AG04449 (cell line): ENCODE measurements around the gene FAM20C.

ENCODE experiments used
- CTCF ChIA-PET: fragments of 350-600 bp; formaldehyde crosslinking; extraction: SDS; loops from one replicate; lab custom pipeline; 2021; ENCODE audit warnings: antibody characterized with exemption; lab: Yijun Ruan, JAX
- POLR2A ChIA-PET: fragments of 400-600, 350-600 bp; formaldehyde crosslinking; extraction: SDS; loops from one replicate; lab custom pipeline; 2020; ENCODE audit warnings: antibody characterized with exemption, inconsistent platforms; lab: Yijun Ruan, JAX
- DNase-seq: peaks from one replicate; pipeline ENCODE4 v3.0.0-alpha.2; 2010; ENCODE audit warnings: low read depth, low spot score
- H3K4me3 ChIP-seq: 2 replicates; pipeline ENCODE4 v1.5.1; 2011; ENCODE audit warnings: low read depth, mild to moderate bottlenecking, control low read depth, low read length
- TF ChIP-seq, protein P1 (sequence below): IDR thresholded peaks from one replicate; pipeline ENCODE4 v1.5.1; 2011; ENCODE audit warnings: mild to moderate bottlenecking, moderate library complexity, low read length, control low read depth, inconsistent platforms; ENCODE audit not compliant: insufficient read depth; ENCODE audit errors: missing control alignments

The FAM20C gene

DNA sequence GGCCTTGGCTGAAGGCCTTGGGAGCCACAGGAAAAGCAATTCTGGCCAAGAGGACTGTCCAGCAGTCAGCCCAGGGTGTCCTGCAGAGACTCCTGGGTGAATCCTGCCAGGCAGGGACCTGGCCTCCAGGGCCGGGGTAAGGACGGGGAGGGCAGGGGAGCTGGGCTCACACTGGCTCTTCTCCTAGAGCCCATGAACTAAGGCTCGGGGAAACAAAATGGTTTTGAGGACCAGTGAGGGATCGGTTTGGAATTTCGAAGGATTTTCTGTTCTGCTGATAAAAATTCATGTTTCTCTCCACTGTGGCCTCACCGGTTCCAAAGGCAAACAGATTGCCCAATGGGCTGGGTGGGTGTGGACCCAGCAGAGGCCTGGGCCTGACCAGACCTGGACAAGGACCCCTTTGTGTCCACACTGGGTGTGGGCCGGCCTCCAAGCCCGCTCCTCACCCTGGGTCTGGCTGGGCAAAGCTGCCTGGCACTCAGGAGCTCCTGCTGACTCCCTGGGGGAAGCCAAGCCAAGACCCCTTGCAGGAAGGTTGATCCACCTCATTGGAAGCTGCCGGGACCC lies 27.3 kb downstream of the FAM20C start:
- CTCF ChIA-PET = interaction anchor here (1.7 kb wide), 1 partner anchor 10 kb away, joined by 5 read pairs; no protein-coding TSS in a partner anchor
- TF ChIP-seq, protein P1, sequence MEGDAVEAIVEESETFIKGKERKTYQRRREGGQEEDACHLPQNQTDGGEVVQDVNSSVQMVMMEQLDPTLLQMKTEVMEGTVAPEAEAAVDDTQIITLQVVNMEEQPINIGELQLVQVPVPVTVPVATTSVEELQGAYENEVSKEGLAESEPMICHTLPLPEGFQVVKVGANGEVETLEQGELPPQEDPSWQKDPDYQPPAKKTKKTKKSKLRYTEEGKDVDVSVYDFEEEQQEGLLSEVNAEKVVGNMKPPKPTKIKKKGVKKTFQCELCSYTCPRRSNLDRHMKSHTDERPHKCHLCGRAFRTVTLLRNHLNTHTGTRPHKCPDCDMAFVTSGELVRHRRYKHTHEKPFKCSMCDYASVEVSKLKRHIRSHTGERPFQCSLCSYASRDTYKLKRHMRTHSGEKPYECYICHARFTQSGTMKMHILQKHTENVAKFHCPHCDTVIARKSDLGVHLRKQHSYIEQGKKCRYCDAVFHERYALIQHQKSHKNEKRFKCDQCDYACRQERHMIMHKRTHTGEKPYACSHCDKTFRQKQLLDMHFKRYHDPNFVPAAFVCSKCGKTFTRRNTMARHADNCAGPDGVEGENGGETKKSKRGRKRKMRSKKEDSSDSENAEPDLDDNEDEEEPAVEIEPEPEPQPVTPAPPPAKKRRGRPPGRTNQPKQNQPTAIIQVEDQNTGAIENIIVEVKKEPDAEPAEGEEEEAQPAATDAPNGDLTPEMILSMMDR = no peak
- DNase-seq = no peak
- POLR2A ChIA-PET = no interaction called here
- H3K4me3 ChIP-seq = no peak overlapping the region

DNA sequence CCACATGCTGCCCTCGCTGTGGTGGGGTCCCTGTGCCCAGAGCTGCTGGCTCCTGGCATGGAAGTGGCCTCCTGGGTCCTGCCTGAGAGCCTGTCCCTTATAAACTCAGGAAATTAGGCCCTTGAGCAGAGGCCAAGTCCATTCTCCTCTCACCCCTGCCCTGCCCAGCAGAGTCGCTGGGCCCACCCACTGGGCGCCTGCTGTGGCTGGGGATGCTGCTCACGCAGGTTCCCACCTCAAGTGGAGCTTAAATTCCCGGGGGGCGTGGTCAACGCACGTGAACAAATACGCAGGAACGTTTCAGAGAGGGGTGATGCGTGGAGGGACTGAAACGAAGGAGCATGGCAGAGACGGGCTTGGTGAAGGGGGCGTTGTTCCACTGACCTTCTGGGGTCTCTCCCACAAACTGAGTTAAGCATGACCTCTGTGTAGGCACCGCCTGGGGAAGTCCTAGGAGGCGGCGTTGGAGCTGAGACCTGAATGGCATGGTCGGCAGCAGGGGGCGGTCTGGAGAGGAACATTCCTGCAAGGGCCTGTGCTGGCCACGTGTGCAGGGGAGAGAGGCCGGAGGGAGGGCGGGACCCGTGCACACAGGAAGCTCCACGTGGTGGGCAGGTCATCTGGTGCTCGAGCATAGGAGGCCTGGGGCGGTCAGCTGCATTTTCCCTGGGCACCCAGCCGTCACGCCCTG lies 27.9 kb downstream of the FAM20C start:
- TF ChIP-seq, protein P1 = peak; percentile 30
- DNase-seq = no peak
- ChIA-PET POLR2A (no interaction called here), CTCF (interaction anchor here (1.7 kb wide), 1 partner anchor 9 kb away, joined by 5 read pairs; no protein-coding TSS in a partner anchor)
- H3K4me3 ChIP-seq = no peak overlapping the region

- DNase-seq = no peak
- H3K4me3 ChIP-seq = no peak overlapping the region
- TF ChIP-seq, protein P1 = no peak
- ChIA-PET CTCF (no interaction called here), POLR2A (no interaction called here)
Observed at GRCh38 chr7:221978-222715, 29.8 kb downstream of the FAM20C start.

DNA sequence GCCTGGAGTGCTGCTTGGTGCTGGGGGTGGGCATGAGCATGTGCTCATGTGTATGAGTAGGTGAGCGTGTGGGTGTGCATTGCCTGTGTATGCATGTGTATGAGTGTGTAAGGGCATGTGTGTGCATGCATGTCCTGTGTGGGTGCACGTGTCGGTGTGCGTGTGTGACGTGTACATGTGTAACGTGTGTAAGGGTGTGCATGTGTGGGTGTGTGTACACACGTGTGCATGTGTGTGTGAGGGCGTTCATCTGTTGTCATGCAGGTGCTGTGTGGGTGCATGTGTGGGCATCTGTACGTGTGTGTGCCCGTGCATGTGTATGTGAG lies 30.3 kb downstream of the FAM20C start:
- no peak overlapping the region for H3K4me3 ChIP-seq
- TF ChIP-seq, protein P1 = no peak
- DNase-seq = no peak
- CTCF ChIA-PET = no interaction called here
- POLR2A ChIA-PET = no interaction called here

GRCh38 chr7:223118-223800 lies 30.9 kb downstream of the FAM20C start:
- POLR2A ChIA-PET = no interaction called here
- H3K4me3 ChIP-seq = no peak overlapping the region
- no peak for DNase-seq
- CTCF ChIA-PET = no interaction called here
- TF ChIP-seq, protein P1 = no peak

DNA sequence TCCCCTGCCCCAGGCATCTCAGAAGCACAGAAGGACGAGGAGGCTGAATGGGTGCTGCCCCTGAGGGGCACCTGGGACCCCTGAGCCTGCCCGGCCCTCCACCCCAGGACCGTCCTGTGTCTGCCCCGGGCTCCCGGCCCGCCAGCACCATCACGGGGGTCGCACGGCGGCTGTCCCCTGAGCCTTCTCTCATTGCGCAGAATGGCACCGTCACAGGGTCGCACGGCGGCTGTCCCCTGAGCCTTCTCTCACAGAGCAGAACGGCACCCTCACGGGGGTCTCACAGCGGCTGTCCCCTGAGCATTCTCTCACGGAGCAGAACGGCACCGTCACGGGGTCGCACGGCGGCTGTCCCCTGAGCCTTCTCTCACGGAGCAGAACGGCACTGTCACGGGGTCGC lies 31.5 kb downstream of the FAM20C start:
- no peak overlapping the region for H3K4me3 ChIP-seq
- no peak for DNase-seq
- TF ChIP-seq, protein P1 = no peak
- POLR2A ChIA-PET = no interaction called here
- CTCF ChIA-PET = no interaction called here
